Breast epithelium (tissue), 4 donors: ENCODE measurements around the gene CADM1. TPM values are rescaled to one million over a fixed set of nuclear protein-coding genes. Genes with fewer than 3 reads are reported as not detected.

ENCODE experiments used
- DNase-seq, 2 donors: peaks; one replicate each; pipeline ENCODE4 v3.0.0-alpha.2; 2019; ENCODE audit warnings: low spot score in 2 of 2
- H3K27ac ChIP-seq, 2 donors: fragments of 200-600 bp; sonication (generic) in 1 of 2; one replicate each; pipeline ENCODE4 v1.5.1; 2016 to 2019; ENCODE audit warnings: mild to moderate bottlenecking in 1 of 2
- H3K27me3 ChIP-seq, 2 donors: fragments of 200-600 bp; sonication (generic) in 1 of 2; one replicate each; pipeline versions ENCODE4 v1.5.1 to v1.6.0; 2017 to 2019; ENCODE audit warnings: control low read depth in 1 of 2, mild to moderate bottlenecking in 1 of 2
- H3K36me3 ChIP-seq: fragments of 200-600 bp; one replicate; pipeline ENCODE4 v1.5.1; 2019
- H3K4me1 ChIP-seq, 2 donors: fragments of 200-600 bp; sonication (generic); one replicate each; pipeline ENCODE4 v1.5.1; 2016 to 2019; ENCODE audit warnings: control low read depth in 1 of 2
- H3K4me3 ChIP-seq, 3 donors: fragments of 200-600 bp; sonication (generic); 1 replicate in 2 of 3; 2 replicates in 1 of 3; pipeline ENCODE4 v1.5.1; 2016 to 2019; ENCODE audit warnings: mild to moderate bottlenecking in 3 of 3, moderate library complexity in 2 of 3
- H3K9me3 ChIP-seq, 2 donors: fragments of 200-600 bp; sonication (generic) in 1 of 2; one replicate each; pipeline ENCODE4 v1.5.1; 2016 to 2019; ENCODE audit warnings: control low read depth in 1 of 2
- POLR2A ChIP-seq: fragments of 450-650 bp; IDR thresholded peaks from one replicate; pipeline ENCODE4 v1.6.1; 2016; ENCODE audit warnings: antibody characterized with exemption, mild to moderate bottlenecking, moderate library complexity
- POLR2AphosphoS5 ChIP-seq, 3 donors: sonication (generic); formaldehyde crosslinking; IDR thresholded peaks; one replicate each; pipeline ENCODE4 v1.6.1; 2017; ENCODE audit warnings: antibody characterized with exemption in 3 of 3
- intact Hi-C: fragments of 100-400 bp; cut with DNase I; formaldehyde crosslinking; loops from one replicate; pipeline ENCODE4 v1.15.1; 2023; ENCODE audit warnings: low total_unique reads
- total RNA-seq, 3 donors: library from RNA; depleted of rRNA; stranded (reverse); fragments of >200 nt; gene quantifications; one replicate each; pipeline ENCODE4 v1.1.0, GENCODE V29; 2016
- TF ChIP-seq, protein P1 (sequence below), 3 donors: fragments of 450-650 bp; IDR thresholded peaks; one replicate each; pipeline ENCODE4 v1.5.1; 2016 to 2017; ENCODE audit warnings: antibody characterized with exemption in 3 of 3, mild to moderate bottlenecking in 3 of 3, moderate library complexity in 3 of 3

The CADM1 gene
- total RNA-seq, 3 donors from 2014 or later, result 5.3 to 48.4 (median 33.1) TPM

DNA sequence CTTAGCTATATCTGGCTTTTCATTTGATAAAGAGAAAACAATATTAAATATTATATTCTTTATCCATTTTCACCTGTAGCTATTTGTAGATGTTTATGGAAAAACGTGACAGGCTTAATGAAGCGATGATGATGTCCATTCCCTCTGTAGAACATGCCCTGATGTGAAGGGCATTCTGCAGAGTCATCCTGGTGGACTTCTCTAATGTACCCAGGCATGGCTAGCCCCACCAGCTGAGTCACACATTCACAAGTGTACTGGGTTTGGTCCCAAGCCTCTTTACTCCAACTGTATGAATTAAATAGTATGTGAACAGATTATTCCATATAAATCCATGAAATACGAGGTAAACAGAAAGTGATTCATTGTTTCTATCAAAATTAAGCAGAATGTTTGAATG lies 139.3 kb downstream of the CADM1 start:
- Histone ChIP-seq H3K4me3 (no peak overlapping the region), H3K27ac (no peak overlapping the region), H3K4me1 (no peaks in the 10 kb centered on the region), H3K36me3 (no peaks in the 10 kb centered on the region), H3K9me3 (no peaks in the 10 kb centered on the region), H3K27me3 (no peaks in the 10 kb centered on the region)
- TF ChIP-seq POLR2AphosphoS5 (IDR thresholded peaks at IDR 0.05), result no peak
- TF ChIP-seq, protein P1, sequence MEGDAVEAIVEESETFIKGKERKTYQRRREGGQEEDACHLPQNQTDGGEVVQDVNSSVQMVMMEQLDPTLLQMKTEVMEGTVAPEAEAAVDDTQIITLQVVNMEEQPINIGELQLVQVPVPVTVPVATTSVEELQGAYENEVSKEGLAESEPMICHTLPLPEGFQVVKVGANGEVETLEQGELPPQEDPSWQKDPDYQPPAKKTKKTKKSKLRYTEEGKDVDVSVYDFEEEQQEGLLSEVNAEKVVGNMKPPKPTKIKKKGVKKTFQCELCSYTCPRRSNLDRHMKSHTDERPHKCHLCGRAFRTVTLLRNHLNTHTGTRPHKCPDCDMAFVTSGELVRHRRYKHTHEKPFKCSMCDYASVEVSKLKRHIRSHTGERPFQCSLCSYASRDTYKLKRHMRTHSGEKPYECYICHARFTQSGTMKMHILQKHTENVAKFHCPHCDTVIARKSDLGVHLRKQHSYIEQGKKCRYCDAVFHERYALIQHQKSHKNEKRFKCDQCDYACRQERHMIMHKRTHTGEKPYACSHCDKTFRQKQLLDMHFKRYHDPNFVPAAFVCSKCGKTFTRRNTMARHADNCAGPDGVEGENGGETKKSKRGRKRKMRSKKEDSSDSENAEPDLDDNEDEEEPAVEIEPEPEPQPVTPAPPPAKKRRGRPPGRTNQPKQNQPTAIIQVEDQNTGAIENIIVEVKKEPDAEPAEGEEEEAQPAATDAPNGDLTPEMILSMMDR (IDR thresholded peaks at IDR 0.05), result no peak
- TF ChIP-seq POLR2A, result no peak
- intact Hi-C loops, result no loop called here
- DNase-seq, result no peak

DNA sequence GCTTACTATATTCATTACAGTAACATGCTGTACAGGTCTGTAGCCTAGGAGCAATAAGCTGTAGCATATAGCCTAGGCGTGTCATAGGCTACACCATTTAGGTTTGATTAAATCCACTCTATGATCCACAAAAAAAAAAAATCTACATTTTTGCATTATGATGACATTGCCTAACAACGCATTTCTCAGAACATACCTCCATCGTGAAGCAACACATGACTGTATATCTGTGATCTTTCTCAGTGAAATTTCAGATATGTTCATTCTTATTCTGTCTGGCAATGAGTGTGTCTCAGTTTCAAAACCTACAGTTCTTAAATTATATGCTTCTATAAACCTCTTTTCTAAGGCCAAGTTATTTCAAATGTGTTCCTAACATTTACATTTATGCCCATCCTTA lies 140.3 kb downstream of the CADM1 start:
- Histone ChIP-seq H3K27me3 (no peaks in the 10 kb centered on the region), H3K4me1 (no peaks in the 10 kb centered on the region), H3K4me3 (no peak overlapping the region), H3K9me3 (no peaks in the 10 kb centered on the region), H3K36me3 (no peaks in the 10 kb centered on the region), H3K27ac (no peak overlapping the region)
- intact Hi-C loops, result no loop called here
- DNase-seq, result no peak
- TF ChIP-seq, protein P1 (IDR thresholded peaks at IDR 0.05), result no peak
- no peak for TF ChIP-seq POLR2A
- TF ChIP-seq POLR2AphosphoS5 (IDR thresholded peaks at IDR 0.05), result no peak

DNA sequence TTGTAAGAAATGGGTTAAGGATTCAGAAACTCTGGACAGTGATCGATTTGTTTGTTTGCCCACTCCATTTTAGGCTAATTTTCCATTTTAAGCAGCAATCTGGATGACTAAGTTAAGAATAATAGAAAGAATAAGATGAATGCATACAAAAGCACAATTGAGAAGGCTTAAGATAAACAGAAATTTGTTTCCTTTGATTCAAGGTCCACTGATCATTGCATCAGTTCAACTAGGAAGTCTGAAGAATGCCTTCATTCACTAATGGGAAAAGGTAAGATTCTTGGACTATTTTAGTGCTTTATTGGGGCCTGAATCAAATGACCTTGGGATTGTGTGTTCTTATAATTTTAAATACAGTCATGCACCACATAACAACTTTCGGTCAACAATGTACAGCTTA lies 140.8 kb downstream of the CADM1 start:
- TF ChIP-seq POLR2A (no peak), POLR2AphosphoS5 (IDR thresholded peaks at IDR 0.05) (no peak)
- TF ChIP-seq, protein P1 (IDR thresholded peaks at IDR 0.05), result no peak
- H3K4me3 ChIP-seq, result no peak overlapping the region
- DNase-seq, result no peak
- no peaks in the 10 kb centered on the region for H3K4me1 ChIP-seq
- no peaks in the 10 kb centered on the region for H3K9me3 ChIP-seq
- intact Hi-C loops, result no loop called here
- no peaks in the 10 kb centered on the region for H3K36me3 ChIP-seq
- H3K27ac ChIP-seq, result no peak overlapping the region
- H3K27me3 ChIP-seq, result no peaks in the 10 kb centered on the region

DNA sequence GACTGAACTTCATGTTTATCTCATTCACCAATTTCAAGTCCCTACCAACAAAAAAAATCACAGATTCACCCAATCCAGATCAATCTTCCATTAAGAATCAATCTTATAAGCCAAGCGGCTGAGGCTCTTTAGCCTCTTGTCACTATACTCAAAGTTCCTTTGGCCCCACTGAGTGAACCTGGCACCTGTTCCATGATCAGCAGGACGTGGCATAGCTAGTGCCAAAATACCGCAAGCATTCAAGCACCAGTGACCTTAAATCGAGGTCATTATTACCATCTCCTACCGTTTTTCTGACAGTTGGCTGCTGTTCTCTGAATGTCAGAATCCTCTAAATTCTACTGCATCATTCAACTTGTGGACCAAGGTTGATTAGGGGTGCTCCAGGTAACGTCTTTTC lies 141.2 kb downstream of the CADM1 start:
- Histone ChIP-seq H3K27me3 (no peaks in the 10 kb centered on the region), H3K27ac (no peak overlapping the region), H3K9me3 (no peaks in the 10 kb centered on the region), H3K36me3 (no peaks in the 10 kb centered on the region), H3K4me1 (no peaks in the 10 kb centered on the region), H3K4me3 (no peak overlapping the region)
- DNase-seq, result no peak
- TF ChIP-seq POLR2AphosphoS5 (IDR thresholded peaks at IDR 0.05) (no peak), POLR2A (no peak)
- TF ChIP-seq, protein P1 (IDR thresholded peaks at IDR 0.05), result no peak
- intact Hi-C loops, result no loop called here

DNA sequence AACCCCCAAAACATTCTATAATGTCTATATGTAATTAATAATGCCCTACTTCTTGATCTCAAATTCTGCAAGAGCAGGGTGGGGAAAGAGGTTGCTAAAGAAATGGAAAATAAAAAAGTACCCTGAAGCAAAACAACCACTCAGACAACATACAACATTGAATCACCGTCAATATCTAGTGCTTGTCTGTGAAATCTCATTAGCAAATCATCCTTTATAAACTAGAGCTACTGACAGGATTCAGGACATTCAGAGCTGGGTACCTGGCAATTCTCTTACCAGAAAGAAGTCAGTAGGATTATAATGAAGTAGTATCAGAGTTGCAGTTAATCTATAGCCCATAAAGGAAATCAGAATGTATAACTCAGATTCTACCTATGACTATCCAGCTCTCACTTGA lies 143.2 kb downstream of the CADM1 start:
- H3K36me3 ChIP-seq, result no peaks in the 10 kb centered on the region
- no peaks in the 10 kb centered on the region for H3K9me3 ChIP-seq
- intact Hi-C loops, result no loop called here
- no peak overlapping the region for H3K27ac ChIP-seq
- no peaks in the 10 kb centered on the region for H3K4me1 ChIP-seq
- TF ChIP-seq, protein P1 (IDR thresholded peaks at IDR 0.05), result no peak
- TF ChIP-seq POLR2AphosphoS5 (IDR thresholded peaks at IDR 0.05), result no peak
- no peak for TF ChIP-seq POLR2A
- no peak overlapping the region for H3K4me3 ChIP-seq
- DNase-seq, result no peak
- no peaks in the 10 kb centered on the region for H3K27me3 ChIP-seq
